HG03354 (cell line): ENCODE data around the gene C1QL4.
"Not testable (repeated sequence)": the region's sequence is repeated elsewhere in the genome, so short reads cannot be mapped to it uniquely, and the experiment has no call there.

ENCODE experiments used
- ATAC-seq: cut with Tn5 transposase; IDR thresholded peaks from one replicate; pipeline ENCODE4 v1.9.1; 2021; ENCODE audit warnings: mild to moderate bottlenecking; ENCODE audit not compliant: unreplicated experiment, poor library complexity, severe bottlenecking

C1QL4 gene

DNA sequence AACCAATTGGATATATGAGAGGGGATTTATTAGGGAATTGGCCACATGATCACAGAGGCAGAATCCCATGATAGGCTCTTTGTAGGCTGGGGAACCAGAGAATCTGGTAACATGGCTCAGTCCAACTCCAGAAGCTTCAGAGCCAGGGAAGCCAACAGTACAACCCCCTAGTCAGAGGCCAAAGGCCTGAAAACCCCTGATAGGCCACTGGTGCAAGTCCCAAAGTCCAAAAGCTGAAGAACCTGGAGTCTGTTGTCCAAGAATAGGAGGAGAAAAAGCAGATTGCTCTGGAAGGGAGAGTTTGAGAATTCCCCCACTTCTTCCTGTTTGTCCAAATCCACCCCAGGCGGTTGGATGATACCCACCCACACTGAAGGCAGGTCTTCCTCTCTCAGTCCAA lies 22.2 kb downstream of the C1QL4 start:
- ATAC-seq, result no peak

GRCh38 chr12:49310451-49311000 lies 26.5 kb downstream of the C1QL4 start:
- ATAC-seq, result not testable (repeated sequence)

DNA sequence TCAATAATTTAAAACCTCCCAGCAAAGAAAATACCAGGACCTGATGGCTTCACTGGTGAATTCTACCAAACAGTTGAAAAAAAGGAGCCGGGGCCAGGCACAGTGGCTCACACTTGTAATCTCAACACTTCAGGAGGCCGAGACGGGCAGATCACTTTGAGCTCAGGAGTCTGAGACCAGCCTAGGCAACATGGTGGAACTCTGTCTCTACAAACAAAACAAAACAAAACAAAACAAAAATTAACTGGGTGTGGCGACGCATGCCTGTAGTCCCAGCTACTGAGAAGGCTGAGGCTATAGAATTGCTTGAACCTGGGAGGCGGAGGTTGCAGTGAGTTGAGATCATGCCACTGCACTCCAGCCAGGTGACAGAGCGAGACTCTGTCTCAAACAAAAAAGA lies 27.6 kb downstream of the C1QL4 start:
- ATAC-seq, result no peak

DNA sequence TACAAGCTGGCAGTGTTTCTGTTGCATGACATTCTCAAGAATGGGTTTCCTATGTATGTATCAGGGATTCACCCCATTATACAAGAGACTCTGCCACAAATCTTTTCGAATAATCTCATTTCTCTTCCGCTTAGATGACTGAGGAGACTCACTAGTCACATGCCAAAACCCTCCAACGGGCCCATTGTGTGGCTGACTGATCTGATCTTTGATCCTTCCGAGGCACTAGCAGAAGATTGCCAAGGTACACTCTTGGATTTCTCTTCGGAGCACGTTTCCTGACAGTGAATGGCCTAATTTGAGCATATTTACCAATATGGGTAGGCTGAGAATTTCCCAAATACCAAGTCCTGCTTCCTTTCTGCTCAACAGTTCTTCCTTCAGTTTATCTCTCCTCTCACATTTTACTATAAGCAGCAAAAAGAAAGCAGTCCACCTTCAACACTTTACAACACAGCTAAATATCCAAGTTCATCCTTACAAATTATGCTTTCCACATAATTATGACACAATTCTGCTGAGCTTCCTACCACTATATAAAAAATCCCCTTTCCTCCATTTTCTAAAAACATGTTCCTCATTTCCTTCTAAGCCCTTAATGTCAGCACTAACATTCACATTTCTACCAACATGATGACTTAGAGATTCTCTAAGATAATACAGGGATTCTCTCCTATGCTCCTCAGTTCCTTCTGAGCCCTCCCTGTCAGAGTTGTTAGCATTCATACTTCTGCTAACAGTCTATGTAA lies 31.1 kb downstream of the C1QL4 start:
- ATAC-seq, result no peak

DNA sequence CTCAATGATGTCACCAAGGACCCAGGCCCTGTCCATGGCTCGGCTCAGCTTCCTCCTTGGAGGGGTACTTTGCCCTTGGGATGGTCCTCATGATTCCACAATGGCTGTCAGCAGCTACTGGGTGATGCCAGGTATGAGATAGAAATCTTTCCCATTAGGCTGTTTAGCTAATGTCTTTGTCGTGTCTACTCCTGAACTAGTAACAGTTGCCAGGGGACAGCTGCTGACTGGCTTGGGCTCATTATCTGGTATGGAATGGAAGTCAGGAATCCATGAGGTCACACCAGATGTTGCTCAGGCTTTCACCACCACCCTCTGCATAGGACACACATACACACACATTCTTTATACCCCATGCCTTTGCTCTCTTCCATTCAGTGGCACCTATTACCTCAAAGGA lies 32.8 kb downstream of the C1QL4 start:
- no peak for ATAC-seq

DNA sequence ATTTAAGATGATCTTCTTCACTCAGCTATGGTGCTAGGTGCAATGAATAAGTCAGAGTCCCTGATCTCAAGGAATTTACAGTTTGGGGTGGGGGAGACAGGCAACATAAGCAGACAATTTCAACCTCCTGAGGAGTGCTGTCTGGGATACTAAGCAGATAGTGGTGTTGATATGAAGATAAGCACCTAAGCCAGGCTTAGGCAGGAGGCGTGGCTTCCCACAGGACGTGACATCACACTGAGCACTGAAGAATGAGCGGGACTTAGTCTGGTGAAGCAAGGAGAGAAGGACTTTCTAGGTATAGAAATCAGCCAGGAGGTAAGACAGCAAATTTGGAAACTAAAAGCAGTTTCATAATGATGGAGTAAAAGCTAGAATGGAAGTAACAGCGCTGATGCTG lies 35.2 kb downstream of the C1QL4 start:
- no peak for ATAC-seq

DNA sequence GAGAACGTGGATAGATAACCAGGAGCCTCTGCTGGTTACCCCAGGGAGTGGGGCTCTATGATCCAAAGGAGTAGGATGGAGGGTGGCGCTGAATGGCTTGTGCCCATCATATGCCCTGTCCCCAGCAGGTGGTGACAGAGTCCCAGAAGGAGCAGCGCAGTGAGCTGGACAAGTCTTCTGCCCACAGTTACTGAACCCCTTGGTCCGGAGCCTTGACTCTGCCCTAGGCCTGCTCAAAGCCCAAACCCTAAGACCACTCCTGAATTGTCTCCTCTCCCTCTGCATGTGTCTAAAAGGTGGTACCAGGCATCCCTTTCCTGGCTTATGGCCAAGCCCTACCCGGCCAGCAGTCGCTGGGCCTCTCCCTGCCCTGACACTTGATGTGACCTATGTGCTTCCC lies 38.8 kb downstream of the C1QL4 start:
- no peak for ATAC-seq

- ATAC-seq, result no peak
Measured at GRCh38 chr12:49297695-49298060, 39.3 kb downstream of the C1QL4 start.

- no peak for ATAC-seq
Measured at GRCh38 chr12:49296836-49297694, 39.9 kb downstream of the C1QL4 start.

GRCh38 chr12:49296034-49296835 lies 40.8 kb downstream of the C1QL4 start:
- ATAC-seq, result no peak

DNA sequence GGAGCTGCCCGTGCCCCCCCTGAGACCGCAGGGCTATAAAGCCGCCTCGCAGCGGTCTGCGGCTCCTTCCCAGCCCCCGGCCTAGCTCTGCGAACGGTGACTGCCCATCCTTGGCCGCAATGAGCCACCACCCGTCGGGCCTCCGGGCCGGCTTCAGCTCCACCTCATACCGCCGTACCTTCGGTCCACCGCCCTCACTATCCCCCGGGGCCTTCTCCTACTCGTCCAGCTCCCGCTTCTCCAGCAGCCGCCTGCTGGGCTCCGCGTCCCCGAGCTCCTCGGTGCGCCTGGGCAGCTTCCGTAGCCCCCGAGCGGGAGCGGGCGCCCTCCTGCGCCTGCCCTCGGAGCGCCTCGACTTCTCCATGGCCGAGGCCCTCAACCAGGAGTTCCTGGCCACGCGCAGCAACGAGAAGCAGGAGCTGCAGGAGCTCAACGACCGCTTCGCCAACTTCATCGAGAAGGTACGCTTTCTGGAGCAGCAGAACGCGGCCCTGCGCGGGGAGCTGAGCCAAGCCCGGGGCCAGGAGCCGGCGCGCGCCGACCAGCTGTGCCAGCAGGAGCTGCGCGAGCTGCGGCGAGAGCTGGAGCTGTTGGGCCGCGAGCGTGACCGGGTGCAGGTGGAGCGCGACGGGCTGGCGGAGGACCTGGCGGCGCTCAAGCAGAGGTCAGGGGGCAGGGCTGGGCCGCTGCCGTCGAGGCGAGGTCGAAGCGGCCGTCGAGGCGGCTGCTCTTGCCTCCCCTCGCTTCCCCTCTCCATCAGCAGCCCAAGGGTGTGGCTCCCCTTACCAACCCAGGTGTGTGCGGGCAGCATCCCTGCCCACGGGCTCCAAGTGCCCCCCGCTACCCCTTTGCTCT lies 41.7 kb downstream of the C1QL4 start, which contains the start of gene PRPH:
PRPH (plus strand) TSS at position 66 of the 855 bp plus-strand sequence; CDS start at position 120, 54 bp downstream.
- no peak for ATAC-seq

GRCh38 chr12:49294804-49295081 lies 42.2 kb downstream of the C1QL4 start:
- no peak for ATAC-seq

DNA sequence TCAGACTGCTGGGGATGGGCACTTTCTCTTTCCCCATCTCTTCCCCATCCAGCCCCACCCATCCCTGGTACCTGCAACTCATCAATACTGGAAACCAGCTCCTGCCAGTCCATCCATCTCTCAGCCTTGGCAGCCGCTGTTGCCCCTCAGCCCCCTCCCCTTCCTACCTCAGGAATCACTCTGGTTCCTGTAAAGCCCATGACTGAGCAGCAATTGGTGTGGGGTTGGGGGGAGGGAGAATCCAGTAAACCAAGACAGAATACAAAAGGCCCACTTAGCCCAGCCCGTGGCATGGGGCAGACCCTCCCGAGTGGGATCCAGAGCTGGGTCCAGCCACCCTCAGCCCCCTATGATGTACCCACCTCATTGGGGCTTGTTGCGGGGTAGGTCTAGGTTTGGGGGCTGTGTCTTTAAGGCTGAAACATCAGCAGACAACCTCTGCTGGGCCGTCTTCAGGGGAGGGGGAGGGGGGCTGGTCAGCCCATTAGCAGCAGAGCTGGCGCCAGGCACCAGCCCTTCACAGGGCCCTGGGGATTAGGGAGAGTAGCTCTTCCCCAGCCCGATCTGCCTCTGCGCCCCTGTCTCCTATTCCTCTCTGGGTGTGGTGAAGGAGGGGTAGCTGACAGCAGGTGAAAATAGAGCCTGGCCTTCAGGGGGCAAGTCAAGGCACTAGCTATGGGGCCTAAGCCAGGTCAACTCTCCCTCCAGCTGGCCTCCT lies 42.7 kb downstream of the C1QL4 start:
- ATAC-seq, result no peak

DNA sequence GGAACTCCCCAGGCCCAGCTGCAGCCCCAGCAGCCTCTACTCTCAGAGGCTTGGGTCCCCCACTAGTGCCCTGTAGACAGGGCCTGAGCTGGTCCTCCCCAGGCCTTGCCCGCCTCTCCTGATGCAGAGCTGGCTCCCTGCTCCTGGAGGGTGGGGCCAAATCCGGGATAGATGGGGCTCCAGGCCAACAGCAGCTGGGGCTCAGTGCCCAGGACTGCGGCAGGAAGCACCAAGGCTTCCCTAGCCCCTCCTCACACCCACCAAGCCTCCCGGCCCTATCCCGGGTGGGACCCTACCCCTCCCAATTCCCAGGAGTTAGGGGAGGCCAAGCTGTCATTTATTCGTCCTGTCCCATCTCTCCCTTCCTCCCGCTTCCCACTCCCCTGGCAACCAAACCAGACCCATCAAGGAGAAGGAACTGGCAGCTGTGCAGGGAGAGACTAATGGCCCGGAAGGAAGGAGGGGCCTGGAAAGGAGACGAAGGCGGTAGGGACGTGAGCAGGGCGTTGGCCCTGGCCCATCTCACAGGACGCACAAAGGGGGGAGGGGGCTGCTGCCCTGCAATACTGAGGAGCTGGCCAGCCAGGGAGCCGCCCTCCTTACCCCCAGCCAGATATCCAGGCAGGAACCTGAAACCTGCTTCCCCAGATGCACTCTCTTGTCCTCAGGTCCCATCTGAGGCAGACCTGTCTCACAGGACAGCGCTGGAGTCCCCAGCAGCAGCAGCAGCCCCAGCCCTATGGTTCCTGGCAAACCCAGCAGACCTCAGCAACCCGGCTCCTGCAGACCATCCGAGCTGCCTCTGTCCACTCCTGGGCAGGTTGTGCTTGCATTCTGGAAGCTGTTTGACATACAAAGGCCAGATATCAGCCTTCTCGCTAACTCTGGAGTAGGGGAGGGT lies 43.7 kb downstream of the C1QL4 start:
- no peak for ATAC-seq

DNA sequence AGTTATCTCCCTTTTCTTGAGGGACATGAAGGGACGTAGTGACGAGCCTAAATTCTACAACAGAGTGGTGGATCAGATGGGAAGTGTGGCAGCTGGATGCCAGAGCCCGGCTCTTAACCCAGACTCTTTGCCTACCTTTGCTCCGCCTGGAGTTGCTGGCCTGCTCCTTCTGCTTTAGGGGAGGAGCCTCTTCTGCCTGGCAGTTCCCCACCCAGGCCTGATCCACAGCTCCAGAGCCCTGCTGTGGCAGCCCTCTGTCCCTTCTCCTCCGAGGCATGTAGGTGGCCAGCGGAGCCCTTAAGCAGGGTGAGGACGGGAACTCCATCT lies 44.3 kb downstream of the C1QL4 start:
- no peak for ATAC-seq

- no peak for ATAC-seq
Measured at GRCh38 chr12:49288922-49289555, 47.9 kb downstream of the C1QL4 start.

DNA sequence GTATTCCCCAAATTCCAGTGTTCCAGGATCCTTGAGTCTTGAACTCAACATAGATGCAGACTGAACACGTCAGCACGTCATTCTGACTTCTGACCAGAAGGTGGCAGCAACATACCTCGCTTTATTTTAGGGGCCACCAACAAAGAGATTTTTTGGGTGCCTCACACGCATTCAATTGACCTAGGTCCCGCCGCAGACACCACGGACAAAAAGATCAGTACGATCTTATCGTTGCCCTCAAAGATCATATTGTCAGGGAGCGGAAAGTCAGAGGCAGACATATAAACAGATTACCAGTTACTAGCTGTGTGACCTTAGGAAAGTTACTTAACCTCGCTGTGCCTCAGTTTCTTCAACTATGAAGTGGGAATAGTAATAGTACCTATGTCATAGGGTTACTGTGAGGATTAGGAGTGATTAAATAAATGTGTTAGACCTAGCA lies 48.6 kb downstream of the C1QL4 start:
- no peak for ATAC-seq
